ENCODE measurements around the gene FNTB.

FNTB gene

DNA sequence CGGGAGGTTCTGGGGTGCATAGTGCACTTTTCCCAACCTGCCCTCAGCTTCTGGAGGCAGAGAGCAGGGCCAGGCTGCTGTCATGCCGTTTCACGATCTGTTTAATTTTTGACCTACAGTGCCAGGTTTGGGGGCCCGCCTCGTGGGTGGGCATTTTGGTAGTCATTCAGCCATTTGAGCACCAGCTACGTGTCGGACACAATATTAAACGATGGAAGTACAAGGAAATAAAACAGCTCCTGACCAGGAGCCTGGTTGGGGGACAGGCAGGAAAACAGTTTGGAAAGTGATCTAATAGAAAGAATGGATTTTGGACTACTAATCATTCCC lies 708 bp downstream of the FNTB start:
- Histone ChIP-seq H4K8ac (ENCODE audit: low read depth, low read length) (peak overlapping the region; percentile 99), H3K14ac (ENCODE audit: low read length) (peak overlapping the region; percentile 79), H3K4me3 (ENCODE audit: low read depth, low read length) (peak overlapping the region; percentile 87), H2AFZ (ENCODE audit: insufficient read depth, low read length, poor library complexity) (peak overlapping the region; percentile 99), H3K27ac (ENCODE audit: low read depth, low read length) (peak overlapping the region; percentile 28), H3K18ac (ENCODE audit: low read length) (peak overlapping the region; percentile 95), H3K4me1 (ENCODE audit: control insufficient read depth in 1 of 2, insufficient read depth in 2 of 2, low read length in 2 of 2) (peaks cover 0 to 2% of the 10 kb centered on the region in 2 experiments), H2AK5ac (ENCODE audit: low read length) (no peak overlapping the region), H4K12ac (ENCODE audit: low read depth, low read length) (peak overlapping the region; percentile 99), H3K4ac (ENCODE audit: low read depth, low read length) (peak overlapping the region; percentile 76), H2BK120ac (ENCODE audit: insufficient read depth, low read length, poor library complexity) (peak overlapping the region; percentile 50), H3K9me3 (ENCODE audit: insufficient read depth, low read depth, low read length) (no peaks in the 10 kb centered on the region), H3K9ac (ENCODE audit: low read length) (peak overlapping the region; percentile 89), H2BK5ac (ENCODE audit: low read depth, low read length, poor library complexity) (peak overlapping the region; percentile 74), H3K4me2 (ENCODE audit: low read length) (peak overlapping the region; percentile 81), H3K79me2 (ENCODE audit: control insufficient read depth, insufficient read depth, low read length, poor library complexity) (peaks cover 4% of the 10 kb centered on the region), H3K27me3 (ENCODE audit: insufficient read depth, low read length) (no peaks in the 10 kb centered on the region), H3K23ac (ENCODE audit: low read length) (no peak overlapping the region), H2BK12ac (ENCODE audit: low read length) (peak overlapping the region; percentile 27), H4K91ac (ENCODE audit: low read depth, low read length) (peak overlapping the region; percentile 90), H3K79me1 (ENCODE audit: low read length) (peaks cover 8% of the 10 kb centered on the region), H3K36me3 (ENCODE audit: control insufficient read depth in 1 of 2, insufficient read depth in 2 of 2, low read length in 2 of 2) (no peaks in the 10 kb centered on the region)
- WGBS (ENCODE audit: extremely low coverage, insufficient coverage, insufficient read length): no CpG with 5 or more reads among the region's 8 CpGs
- no peak for DNase-seq

DNA sequence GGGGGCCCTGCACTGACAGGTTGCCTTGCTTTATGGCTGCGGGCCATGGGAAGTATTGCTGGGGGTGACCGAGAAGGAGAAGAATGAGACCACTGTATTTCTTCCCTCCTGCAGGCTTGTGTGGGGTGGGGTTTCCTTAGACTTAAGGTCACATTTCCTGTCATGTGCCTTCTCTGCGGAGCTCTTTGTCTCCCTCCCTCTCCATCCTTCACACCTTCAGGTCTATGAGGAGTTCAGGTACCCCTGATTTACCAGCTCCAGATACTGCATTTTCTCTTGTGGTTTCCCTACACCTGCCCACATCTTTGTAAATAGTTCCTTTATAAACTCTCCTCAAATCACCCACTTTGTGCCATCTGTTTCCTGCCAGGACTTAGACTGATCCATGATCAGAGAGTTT lies 3.6 kb downstream of the FNTB start:
- Histone ChIP-seq H2BK5ac (ENCODE audit: low read depth, low read length, poor library complexity) (no peak overlapping the region), H3K4me3 (ENCODE audit: low read depth, low read length) (no peak overlapping the region), H4K12ac (ENCODE audit: low read depth, low read length) (no peak overlapping the region), H2BK120ac (ENCODE audit: insufficient read depth, low read length, poor library complexity) (no peak overlapping the region), H3K79me1 (ENCODE audit: low read length) (peaks cover 8% of the 10 kb centered on the region), H3K4ac (ENCODE audit: low read depth, low read length) (peak overlapping the region; percentile 20), H3K18ac (ENCODE audit: low read length) (no peak overlapping the region), H3K9ac (ENCODE audit: low read length) (no peak overlapping the region), H2AK5ac (ENCODE audit: low read length) (no peak overlapping the region), H2AFZ (ENCODE audit: insufficient read depth, low read length, poor library complexity) (no peak overlapping the region), H3K14ac (ENCODE audit: low read length) (no peak overlapping the region), H3K9me3 (ENCODE audit: insufficient read depth, low read depth, low read length) (no peaks in the 10 kb centered on the region), H3K36me3 (ENCODE audit: control insufficient read depth in 1 of 2, insufficient read depth in 2 of 2, low read length in 2 of 2) (peaks cover 0 to 2% of the 10 kb centered on the region in 2 experiments), H4K8ac (ENCODE audit: low read depth, low read length) (no peak overlapping the region), H3K27ac (ENCODE audit: low read depth, low read length) (no peak overlapping the region), H3K23ac (ENCODE audit: low read length) (no peak overlapping the region), H3K27me3 (ENCODE audit: insufficient read depth, low read length) (no peaks in the 10 kb centered on the region), H3K4me2 (ENCODE audit: low read length) (no peak overlapping the region), H4K91ac (ENCODE audit: low read depth, low read length) (no peak overlapping the region), H3K79me2 (ENCODE audit: control insufficient read depth, insufficient read depth, low read length, poor library complexity) (peaks cover 4% of the 10 kb centered on the region), H2BK12ac (ENCODE audit: low read length) (no peak overlapping the region), H3K4me1 (ENCODE audit: control insufficient read depth in 1 of 2, insufficient read depth in 2 of 2, low read length in 2 of 2) (peaks cover 0 to 2% of the 10 kb centered on the region in 2 experiments)
- no peak for DNase-seq
- no CpG with 5 or more reads among the region's 3 CpGs for WGBS (ENCODE audit: extremely low coverage, insufficient coverage, insufficient read length)

DNA sequence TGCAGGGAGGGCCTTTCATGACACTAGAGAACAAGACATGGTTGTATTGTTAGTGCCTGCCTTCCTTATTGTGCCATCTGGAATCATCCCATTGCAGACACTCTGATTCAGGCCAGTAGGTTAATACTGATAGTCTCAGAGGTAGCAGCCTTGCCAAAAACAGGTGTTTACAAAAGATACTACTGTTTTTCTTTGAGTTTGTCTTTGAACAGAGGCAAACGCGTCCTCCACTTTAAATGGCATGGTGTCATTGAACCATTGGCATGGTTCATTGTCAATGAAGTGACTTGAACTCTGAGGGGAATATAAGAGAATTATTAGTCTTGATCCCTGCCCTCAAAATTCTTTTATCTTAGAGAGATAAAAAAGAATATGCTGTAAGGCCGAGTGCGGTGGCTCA lies 4.2 kb downstream of the FNTB start:
- Histone ChIP-seq H2AK5ac (ENCODE audit: low read length) (no peak overlapping the region), H3K27me3 (ENCODE audit: insufficient read depth, low read length) (no peaks in the 10 kb centered on the region), H3K14ac (ENCODE audit: low read length) (no peak overlapping the region), H3K9me3 (ENCODE audit: insufficient read depth, low read depth, low read length) (no peaks in the 10 kb centered on the region), H3K4me1 (ENCODE audit: control insufficient read depth in 1 of 2, insufficient read depth in 2 of 2, low read length in 2 of 2) (peaks cover 0 to 2% of the 10 kb centered on the region in 2 experiments), H4K91ac (ENCODE audit: low read depth, low read length) (no peak overlapping the region), H2AFZ (ENCODE audit: insufficient read depth, low read length, poor library complexity) (no peak overlapping the region), H3K79me2 (ENCODE audit: control insufficient read depth, insufficient read depth, low read length, poor library complexity) (peaks cover 4% of the 10 kb centered on the region), H3K4me3 (ENCODE audit: low read depth, low read length) (no peak overlapping the region), H3K79me1 (ENCODE audit: low read length) (peaks cover 8% of the 10 kb centered on the region), H3K9ac (ENCODE audit: low read length) (no peak overlapping the region), H3K4ac (ENCODE audit: low read depth, low read length) (no peak overlapping the region), H4K12ac (ENCODE audit: low read depth, low read length) (no peak overlapping the region), H3K18ac (ENCODE audit: low read length) (no peak overlapping the region), H2BK5ac (ENCODE audit: low read depth, low read length, poor library complexity) (no peak overlapping the region), H2BK12ac (ENCODE audit: low read length) (no peak overlapping the region), H3K27ac (ENCODE audit: low read depth, low read length) (no peak overlapping the region), H2BK120ac (ENCODE audit: insufficient read depth, low read length, poor library complexity) (no peak overlapping the region), H4K8ac (ENCODE audit: low read depth, low read length) (no peak overlapping the region), H3K36me3 (ENCODE audit: control insufficient read depth in 1 of 2, insufficient read depth in 2 of 2, low read length in 2 of 2) (peaks cover 0 to 2% of the 10 kb centered on the region in 2 experiments), H3K23ac (ENCODE audit: low read length) (no peak overlapping the region), H3K4me2 (ENCODE audit: low read length) (no peak overlapping the region)
- no CpG with 5 or more reads among the region's 4 CpGs for WGBS (ENCODE audit: extremely low coverage, insufficient coverage, insufficient read length)
- DNase-seq: no peak

DNA sequence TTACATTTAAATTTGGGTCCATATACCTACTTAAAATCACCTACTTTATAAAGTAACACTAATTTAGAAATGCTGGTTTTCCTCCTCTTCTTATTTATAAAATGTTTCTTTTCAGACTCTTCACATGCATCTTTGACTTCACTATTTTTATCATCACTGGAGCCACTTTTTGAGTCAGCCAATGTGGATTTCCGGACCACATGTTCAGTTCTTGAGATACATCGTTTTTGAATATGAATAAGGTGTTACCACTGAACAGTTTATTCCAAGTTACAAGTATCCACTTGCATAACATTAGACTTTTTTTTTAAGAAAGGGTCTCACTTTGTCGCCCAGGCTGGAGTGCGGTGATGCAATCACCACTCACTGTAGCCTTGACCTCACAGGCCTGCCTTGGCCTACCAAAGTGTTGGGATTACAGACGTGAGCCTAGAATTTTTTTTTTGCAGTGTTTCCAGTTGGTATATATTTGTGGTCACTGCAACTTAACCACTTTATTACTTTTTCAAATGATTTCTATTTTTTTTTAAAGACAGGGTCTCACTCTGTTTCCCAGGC lies 5.7 kb downstream of the FNTB start:
- Histone ChIP-seq H4K91ac (ENCODE audit: low read depth, low read length) (no peak overlapping the region), H2BK5ac (ENCODE audit: low read depth, low read length, poor library complexity) (no peak overlapping the region), H3K4me3 (ENCODE audit: low read depth, low read length) (no peak overlapping the region), H3K23ac (ENCODE audit: low read length) (no peak overlapping the region), H3K27me3 (ENCODE audit: insufficient read depth, low read length) (no peaks in the 10 kb centered on the region), H2BK12ac (ENCODE audit: low read length) (no peak overlapping the region), H4K12ac (ENCODE audit: low read depth, low read length) (no peak overlapping the region), H2AFZ (ENCODE audit: insufficient read depth, low read length, poor library complexity) (no peak overlapping the region), H3K79me1 (ENCODE audit: low read length) (peaks cover 1% of the 10 kb centered on the region), H3K14ac (ENCODE audit: low read length) (no peak overlapping the region), H3K4ac (ENCODE audit: low read depth, low read length) (no peak overlapping the region), H3K9ac (ENCODE audit: low read length) (no peak overlapping the region), H3K36me3 (ENCODE audit: control insufficient read depth in 1 of 2, insufficient read depth in 2 of 2, low read length in 2 of 2) (peaks cover 0 to 2% of the 10 kb centered on the region in 2 experiments), H3K4me1 (ENCODE audit: control insufficient read depth in 1 of 2, insufficient read depth in 2 of 2, low read length in 2 of 2) (peaks cover 0 to under 1% of the 10 kb centered on the region in 2 experiments), H2AK5ac (ENCODE audit: low read length) (no peak overlapping the region), H3K18ac (ENCODE audit: low read length) (no peak overlapping the region), H3K79me2 (ENCODE audit: control insufficient read depth, insufficient read depth, low read length, poor library complexity) (peaks cover 1% of the 10 kb centered on the region), H4K8ac (ENCODE audit: low read depth, low read length) (no peak overlapping the region), H3K9me3 (ENCODE audit: insufficient read depth, low read depth, low read length) (no peaks in the 10 kb centered on the region), H3K27ac (ENCODE audit: low read depth, low read length) (no peak overlapping the region), H2BK120ac (ENCODE audit: insufficient read depth, low read length, poor library complexity) (no peak overlapping the region), H3K4me2 (ENCODE audit: low read length) (no peak overlapping the region)
- no CpG with 5 or more reads among the region's 5 CpGs for WGBS (ENCODE audit: extremely low coverage, insufficient coverage, insufficient read length)
- DNase-seq: no peak

All from trophoblast cell (in vitro differentiated cells and primary cell).